ENCODE results near the gene GBX1.

DNA sequence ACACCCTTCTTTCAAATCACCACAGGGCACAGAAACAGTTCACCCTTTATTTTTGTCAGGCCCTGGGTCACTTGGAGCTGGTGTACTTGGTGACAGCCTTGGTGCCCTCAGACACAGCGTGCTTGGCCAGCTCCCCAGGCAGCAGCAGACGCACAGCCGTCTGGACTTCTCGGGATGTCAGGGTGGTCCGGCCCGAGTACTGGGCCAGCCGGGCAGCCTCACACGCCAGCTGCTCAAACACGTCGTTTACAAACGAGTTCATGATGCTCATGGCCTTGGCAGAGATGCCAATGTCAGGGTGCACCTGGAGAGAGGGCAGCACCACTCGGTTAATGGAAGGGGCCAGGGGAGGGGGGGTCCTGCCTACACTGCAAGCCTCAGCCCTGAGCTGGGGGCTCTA, 40.3 kb upstream of the GBX1 start:
- TF ChIP-seq, protein P1, sequence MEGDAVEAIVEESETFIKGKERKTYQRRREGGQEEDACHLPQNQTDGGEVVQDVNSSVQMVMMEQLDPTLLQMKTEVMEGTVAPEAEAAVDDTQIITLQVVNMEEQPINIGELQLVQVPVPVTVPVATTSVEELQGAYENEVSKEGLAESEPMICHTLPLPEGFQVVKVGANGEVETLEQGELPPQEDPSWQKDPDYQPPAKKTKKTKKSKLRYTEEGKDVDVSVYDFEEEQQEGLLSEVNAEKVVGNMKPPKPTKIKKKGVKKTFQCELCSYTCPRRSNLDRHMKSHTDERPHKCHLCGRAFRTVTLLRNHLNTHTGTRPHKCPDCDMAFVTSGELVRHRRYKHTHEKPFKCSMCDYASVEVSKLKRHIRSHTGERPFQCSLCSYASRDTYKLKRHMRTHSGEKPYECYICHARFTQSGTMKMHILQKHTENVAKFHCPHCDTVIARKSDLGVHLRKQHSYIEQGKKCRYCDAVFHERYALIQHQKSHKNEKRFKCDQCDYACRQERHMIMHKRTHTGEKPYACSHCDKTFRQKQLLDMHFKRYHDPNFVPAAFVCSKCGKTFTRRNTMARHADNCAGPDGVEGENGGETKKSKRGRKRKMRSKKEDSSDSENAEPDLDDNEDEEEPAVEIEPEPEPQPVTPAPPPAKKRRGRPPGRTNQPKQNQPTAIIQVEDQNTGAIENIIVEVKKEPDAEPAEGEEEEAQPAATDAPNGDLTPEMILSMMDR (IDR thresholded peaks at IDR 0.05; ENCODE audit: low read depth, low read length, poor library complexity, severe bottlenecking) = no peak
- no peak for TF ChIP-seq EZH2phosphoT487 (IDR thresholded peaks at IDR 0.05; ENCODE audit: borderline replicate concordance, low read length)

All from DOHH2 (cell line).